T-cell (primary cell): ENCODE results near the gene QRICH2. TPM values are rescaled to one million over a fixed set of nuclear protein-coding genes. Genes with fewer than 3 reads are reported as not detected.
A peak's percentile ranks its signal among the peaks of the same experiment; 100 is the strongest.

Experiments
- ATAC-seq, 4 experiments: fragments of 200-7000 bp in 3 of 4; fragments of 150-1000 bp in 1 of 4; cut with Tn5 transposase; replicated peaks in 1 of 4; 1 replicate in 3 of 4; 2 replicates in 1 of 4; pipeline ENCODE4 v1.10.0; 2021; ENCODE audit warnings: moderate library complexity in 3 of 4, mild to moderate bottlenecking in 2 of 4, moderate number of reproducible peaks in 1 of 4
- CTCF ChIA-PET, 2 donors: fragments of 300-600 bp; sonication (Branson Sonifier 250); formaldehyde crosslinking; loops; one replicate each; lab custom pipeline; 2022; ENCODE audit warnings: antibody characterized with exemption in 2 of 2; lab: Charles Lee
- POLR2A ChIA-PET, 2 donors: fragments of 300-600 bp; sonication (Branson Sonifier 250); formaldehyde crosslinking; loops; one replicate each; lab custom pipeline; 2022; ENCODE audit warnings: antibody characterized with exemption in 2 of 2; lab: Charles Lee
- DNase-seq, 35 experiments: peaks; one replicate each; pipeline versions ENCODE4 v3.0.0 to v3.0.0-alpha.2; 2013 to 2023
- H3K27ac ChIP-seq: one replicate; pipeline ENCODE4 v1.5.1; 2013; ENCODE audit warnings: low read length
- H3K27me3 ChIP-seq, 2 experiments: replicated peaks in 1 of 2; 1 replicate in 1 of 2; 2 replicates in 1 of 2; pipeline versions ENCODE4 v1.6.1 to v1.7.0; 2013; ENCODE audit warnings: low read length in 1 of 2, mixed read lengths in 1 of 2; ENCODE audit not compliant: control insufficient read depth in 2 of 2, insufficient read depth in 2 of 2; ENCODE audit errors: extremely low read depth in 1 of 2
- H3K36me3 ChIP-seq, 2 donors: 1 replicate in 1 of 2; 2 replicates in 1 of 2; pipeline versions ENCODE4 v1.6.1 to v1.7.0; 2013; ENCODE audit warnings: low read length in 1 of 2; ENCODE audit not compliant: control insufficient read depth in 2 of 2, insufficient read depth in 1 of 2; ENCODE audit errors: extremely low read depth in 1 of 2
- H3K4me1 ChIP-seq, 2 experiments: 1 replicate in 1 of 2; 2 replicates in 1 of 2; pipeline versions ENCODE4 v1.6.1 to v1.7.0; 2013; ENCODE audit warnings: low read length in 2 of 2, mixed read lengths in 1 of 2; ENCODE audit not compliant: insufficient read depth in 2 of 2, control insufficient read depth in 1 of 2; ENCODE audit errors: extremely low read depth in 1 of 2
- H3K4me3 ChIP-seq, 2 donors: 1 replicate in 1 of 2; 2 replicates in 1 of 2; pipeline versions ENCODE4 v1.5.1 to v1.7.0; 2013; ENCODE audit warnings: mild to moderate bottlenecking in 2 of 2, low read length in 1 of 2, moderate library complexity in 1 of 2; ENCODE audit not compliant: control insufficient read depth in 1 of 2; ENCODE audit errors: extremely low read depth in 1 of 2
- H3K9me3 ChIP-seq: 2 replicates; pipeline ENCODE4 v1.7.0; 2013
- H3K27ac Mint-ChIP-seq, 2 donors: one replicate each; pipeline ENCODE4 v1.8.0; 2020 to 2021; ENCODE audit warnings: mild to moderate bottlenecking in 2 of 2, mixed read lengths in 2 of 2
- H3K27me3 Mint-ChIP-seq, 2 donors: one replicate each; pipeline ENCODE4 v1.8.0; 2021 to 2022; ENCODE audit warnings: mixed read lengths in 2 of 2
- H3K36me3 Mint-ChIP-seq: one replicate; pipeline ENCODE4 v1.8.0; 2021; ENCODE audit warnings: mixed read lengths
- H3K4me1 Mint-ChIP-seq, 3 donors: one replicate each; pipeline ENCODE4 v1.8.0; 2020 to 2022; ENCODE audit warnings: mixed read lengths in 3 of 3, mild to moderate bottlenecking in 1 of 3
- H3K4me3 Mint-ChIP-seq, 3 donors: one replicate each; pipeline ENCODE4 v1.8.0; 2020 to 2022; ENCODE audit warnings: mild to moderate bottlenecking in 3 of 3, mixed read lengths in 3 of 3, moderate library complexity in 3 of 3
- H3K9me3 Mint-ChIP-seq, 3 donors: one replicate each; pipeline ENCODE4 v1.8.0; 2020 to 2022; ENCODE audit warnings: mixed read lengths in 3 of 3
- WGBS: methylation state at CpG from one replicate; pipeline ENCODE4 v1.1.5; 2013; ENCODE audit warnings: missing lambda C conversion rate; ENCODE audit not compliant: insufficient coverage; 5-methylcytosine and 5-hydroxymethylcytosine counted together
- total RNA-seq, 35 experiments: library from RNA in 6 of 35; stranded (reverse) in 6 of 35; fragments of 120-200 nt in 1 of 35; gene quantifications; one replicate each; pipeline versions ENCODE4 v1.2.1 to v1.2.4 and lab custom pipeline; 2013 to 2026

QRICH2 gene
- total RNA-seq, 5 donors from 2014 or later (not counting 1 experiment from before 2014, with no cell fraction given): 3.0 to 4.3 (median 3.4) TPM

DNA sequence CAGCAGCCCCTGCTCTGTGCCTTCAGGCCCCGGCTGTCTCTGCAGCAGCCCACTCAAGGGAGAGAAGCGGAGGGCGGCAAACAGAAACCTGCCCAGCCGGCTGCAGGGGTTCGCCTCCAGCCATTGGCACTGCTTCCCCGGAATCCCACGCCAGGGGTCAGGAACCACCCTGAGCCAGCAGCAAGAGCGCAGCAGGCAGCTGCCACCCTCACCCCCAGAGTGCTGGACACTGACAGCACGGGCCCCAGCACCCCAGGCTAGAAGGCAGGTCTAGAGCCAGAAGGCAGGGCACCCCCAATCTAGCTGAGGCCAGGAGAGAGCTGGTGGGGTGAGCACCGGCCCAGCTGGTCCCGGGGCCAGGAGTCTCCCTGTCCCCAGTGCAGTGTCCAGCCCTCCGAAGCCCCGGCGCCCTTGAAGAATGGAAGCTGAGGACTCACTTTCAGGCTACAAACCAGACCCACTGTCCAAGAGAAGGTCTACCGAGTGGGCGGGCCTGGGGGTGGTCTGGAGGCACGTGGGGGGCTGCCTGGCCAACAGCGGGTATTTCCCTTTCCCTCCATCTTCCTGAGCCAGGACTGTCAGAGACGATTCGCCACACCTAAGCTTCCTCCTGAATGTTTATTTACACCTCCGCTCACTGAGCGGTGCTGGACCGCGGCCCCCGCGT, 34.5 kb downstream of the QRICH2 start:
- H3K36me3 Mint-ChIP-seq: peaks cover 9% of the 10 kb centered on the region
- no peaks in the 10 kb centered on the region for H3K27me3 Mint-ChIP-seq
- H3K4me3 ChIP-seq: no peak overlapping the region
- ATAC-seq (no peak), DNase-seq (no peak)
- peaks cover 0 to 19% of the 10 kb centered on the region in 2 donors for H3K36me3 ChIP-seq
- H3K9me3 Mint-ChIP-seq: no peaks in the 10 kb centered on the region
- H3K4me1 Mint-ChIP-seq: peaks cover 60 to 73% (median 65%) of the 10 kb centered on the region in 3 donors
- H3K27ac Mint-ChIP-seq: peak overlapping the region; percentile 93 to 94
- H3K4me3 Mint-ChIP-seq: peak overlapping the region in 1 of 3 donors; percentile 74
- peaks cover 36 to 76% of the 10 kb centered on the region in 2 experiments for H3K4me1 ChIP-seq
- CTCF ChIA-PET: no interaction called here
- no peaks in the 10 kb centered on the region for H3K9me3 ChIP-seq
- WGBS: 88% methylated on average over 20 of the region's 26 CpGs
- H3K27me3 ChIP-seq: no peaks in the 10 kb centered on the region
- POLR2A ChIA-PET: interaction anchor here (0.5 to 1.0 kb wide), 2 partner anchors 131 to 950 kb away, joined by 4 to 7 read pairs; no protein-coding TSS in a partner anchor
- peak overlapping the region; percentile 93 for H3K27ac ChIP-seq

DNA sequence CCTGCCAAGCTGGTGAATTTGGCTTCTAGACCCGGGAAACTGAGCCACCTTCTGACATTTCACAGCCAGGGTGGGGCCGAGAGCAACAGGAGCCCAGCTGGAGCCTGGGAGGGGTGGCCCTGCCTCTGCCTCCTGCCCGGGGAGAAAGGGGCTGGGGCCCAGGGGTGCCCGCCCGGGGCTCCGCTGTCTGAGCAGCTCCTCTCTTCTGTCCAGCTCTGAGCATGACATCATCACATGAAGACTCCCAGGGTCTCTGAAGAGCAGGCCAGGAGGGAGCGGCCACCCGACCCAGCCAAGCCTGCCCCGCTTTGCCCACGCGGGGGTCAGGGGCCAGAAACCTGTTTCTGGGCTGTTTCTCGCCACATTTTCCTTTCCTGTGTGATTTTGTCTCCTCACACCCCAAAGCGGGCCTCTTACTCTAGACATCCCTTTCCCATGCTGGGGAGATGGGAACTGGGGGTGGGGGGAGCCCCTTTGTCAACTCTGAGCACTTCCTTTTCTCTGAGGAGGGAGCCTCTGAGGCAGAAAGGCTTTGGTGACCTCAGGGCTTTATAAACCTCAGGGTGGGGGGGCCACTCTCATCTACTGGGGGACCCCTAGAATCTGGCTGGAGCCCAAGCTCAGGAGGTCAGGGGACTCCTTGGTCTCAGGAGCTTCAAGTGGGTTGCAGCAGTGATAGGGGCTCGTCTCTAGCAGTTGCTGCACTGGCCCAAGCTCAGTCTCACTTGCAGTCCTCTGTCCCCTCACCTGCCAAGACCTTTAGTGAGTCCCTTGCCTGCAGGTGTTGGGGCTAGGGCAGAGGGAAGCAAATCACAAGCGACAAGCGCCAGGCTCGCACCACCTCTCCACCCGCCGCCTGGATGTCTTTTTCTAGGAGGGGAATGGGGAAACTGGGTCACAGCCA, 35.3 kb downstream of the QRICH2 start:
- WGBS: 11% methylated on average over 12 of the region's 19 CpGs

DNA sequence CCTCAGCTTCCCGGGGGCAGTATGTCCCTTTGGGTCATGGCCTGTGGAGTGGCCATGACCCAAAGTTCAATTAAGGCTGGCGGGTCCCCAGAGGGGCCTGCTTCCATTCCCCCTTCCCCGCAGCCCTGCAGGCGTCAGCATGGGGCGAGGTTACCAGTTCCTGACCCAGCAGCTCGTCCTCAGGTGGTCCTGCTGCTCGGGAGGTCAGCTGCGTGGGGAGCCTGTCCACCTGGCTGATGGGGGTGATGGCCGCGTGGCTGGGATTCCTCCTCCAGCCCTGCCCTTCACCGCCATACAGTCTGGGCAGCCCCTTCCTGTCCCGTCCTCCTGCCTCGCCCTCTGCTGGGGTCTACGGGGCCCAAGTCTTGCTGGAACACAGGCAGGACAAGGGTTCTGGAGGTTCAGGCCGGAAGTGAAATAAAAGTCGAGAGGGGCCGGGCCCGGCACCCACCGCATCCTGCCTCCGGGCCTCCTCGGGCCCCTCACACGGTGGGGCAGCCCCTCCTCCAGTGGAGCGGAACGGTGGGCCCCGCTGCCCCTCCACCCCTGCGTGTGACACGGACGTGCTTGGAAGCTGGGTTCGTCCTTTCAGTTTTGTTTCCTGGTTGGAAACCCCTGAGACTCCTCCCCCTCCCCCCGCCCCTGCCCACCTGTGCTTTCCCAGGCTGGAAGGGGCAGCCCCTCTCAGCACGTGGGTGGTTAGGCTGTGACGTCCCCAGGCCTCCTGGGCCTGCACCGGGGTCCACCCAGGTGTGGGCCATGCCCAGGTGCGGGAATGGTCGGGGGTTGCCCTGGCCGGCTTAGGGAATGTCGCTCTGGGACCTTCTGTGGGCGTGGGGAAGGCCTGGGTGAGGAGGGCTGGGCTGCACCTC, 36.2 kb downstream of the QRICH2 start:
- Mint-ChIP-seq H3K27ac (peak overlapping the region; percentile 90 to 94), H3K9me3 (no peaks in the 10 kb centered on the region), H3K27me3 (no peaks in the 10 kb centered on the region), H3K4me1 (peaks cover 66 to 84% (median 78%) of the 10 kb centered on the region in 3 donors), H3K4me3 (peak overlapping the region; percentile 71 to 79 (median 74)), H3K36me3 (peaks cover 19% of the 10 kb centered on the region)
- Histone ChIP-seq H3K4me1 (peaks cover 42 to 93% of the 10 kb centered on the region in 2 experiments), H3K9me3 (no peaks in the 10 kb centered on the region), H3K4me3 (peak overlapping the region; percentile 41 to 48), H3K27me3 (no peaks in the 10 kb centered on the region), H3K27ac (peak overlapping the region; percentile 93), H3K36me3 (peaks cover 0 to 26% of the 10 kb centered on the region in 2 donors)
- ATAC-seq (peak; percentile 20 to 48 (median 41)), DNase-seq (peak in 32 of 35 experiments; percentile 29 to 82 (median 50))
- 4% methylated on average over 26 of the region's 38 CpGs for WGBS
- ChIA-PET POLR2A (interaction anchor here (0.5 to 1.0 kb wide), 5 partner anchors 9 to 66 kb away, joined by 3 read pairs; no protein-coding TSS in a partner anchor), CTCF (no interaction called here)

More for the DNA sequence above, 35.3 kb downstream of the QRICH2 start:
- peak overlapping the region; percentile 26 to 48 for H3K4me3 ChIP-seq
- ATAC-seq (peak in 3 of 4 experiments; percentile 6 to 28 (median 21)), DNase-seq (peak in 8 of 35 experiments; percentile 23 to 57 (median 34))
- H3K27me3 ChIP-seq: no peaks in the 10 kb centered on the region
- H3K27ac Mint-ChIP-seq: peak overlapping the region; percentile 93 to 94
- no peaks in the 10 kb centered on the region for H3K27me3 Mint-ChIP-seq
- H3K9me3 Mint-ChIP-seq: no peaks in the 10 kb centered on the region
- H3K4me3 Mint-ChIP-seq: peak overlapping the region; percentile 71 to 79 (median 74)
- H3K4me1 ChIP-seq: peaks cover 38 to 84% of the 10 kb centered on the region in 2 experiments
- no peaks in the 10 kb centered on the region for H3K9me3 ChIP-seq
- H3K4me1 Mint-ChIP-seq: peaks cover 64 to 79% (median 72%) of the 10 kb centered on the region in 3 donors
- peaks cover 0 to 22% of the 10 kb centered on the region in 2 donors for H3K36me3 ChIP-seq
- ChIA-PET CTCF (no interaction called here), POLR2A (interaction anchor here (0.5 to 1.0 kb wide), 4 partner anchors 44 to 950 kb away, joined by 3 to 7 read pairs (median 4); no protein-coding TSS in a partner anchor)
- H3K27ac ChIP-seq: peak overlapping the region; percentile 93
- H3K36me3 Mint-ChIP-seq: peaks cover 14% of the 10 kb centered on the region

DNA sequence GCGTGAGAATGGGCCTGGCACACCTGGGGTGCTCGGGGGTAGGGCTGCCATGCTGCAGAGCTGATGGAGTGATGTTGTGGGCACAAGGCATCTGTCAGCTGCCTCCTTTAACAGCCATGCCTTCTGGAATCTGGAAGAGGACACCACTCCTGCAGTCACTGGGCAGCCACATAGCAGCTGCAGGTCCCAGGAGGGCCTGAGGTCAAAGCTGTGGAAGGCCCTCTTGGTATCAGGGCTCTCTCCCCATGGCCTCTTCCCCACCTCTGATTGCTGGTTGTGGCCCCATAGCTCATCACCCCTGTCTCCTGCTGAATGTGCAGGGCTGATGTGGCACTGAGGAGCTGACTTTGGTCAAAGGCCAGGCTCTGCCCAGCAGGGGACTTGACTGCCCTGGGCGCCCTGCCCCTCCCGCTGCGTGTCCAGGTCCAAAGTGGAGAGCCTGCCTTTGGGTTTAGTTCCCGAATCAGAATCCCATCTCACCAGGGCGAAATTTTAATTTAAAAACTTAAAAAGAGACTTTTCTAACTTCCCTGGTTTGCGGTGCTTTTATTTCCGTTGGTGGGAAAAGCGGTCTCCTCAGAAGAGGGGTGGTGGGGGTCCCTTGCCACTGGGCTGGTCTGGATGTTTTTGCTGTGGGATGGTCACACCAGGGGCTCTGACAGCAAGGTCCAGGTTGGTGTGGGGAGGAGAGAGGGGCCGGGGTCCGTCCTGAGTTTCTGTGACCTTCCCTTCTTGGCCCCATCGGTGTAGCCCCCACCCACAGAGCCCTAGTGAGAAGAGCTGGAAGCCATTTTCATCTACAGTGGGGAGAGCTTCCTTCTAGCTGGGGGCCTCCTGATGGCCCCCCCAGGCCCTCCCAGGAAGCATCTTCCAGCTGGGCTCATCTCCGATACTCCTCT, 37.1 kb downstream of the QRICH2 start:
- Mint-ChIP-seq H3K4me3 (peak overlapping the region; percentile 63 to 79 (median 74)), H3K36me3 (peaks cover 23% of the 10 kb centered on the region), H3K9me3 (no peaks in the 10 kb centered on the region), H3K27ac (peak overlapping the region; percentile 85 to 90), H3K4me1 (peaks cover 68 to 79% (median 75%) of the 10 kb centered on the region in 3 donors), H3K27me3 (no peaks in the 10 kb centered on the region)
- H3K4me1 ChIP-seq: peaks cover 44 to 99% of the 10 kb centered on the region in 2 experiments
- DNase-seq: peak in 4 of 35 experiments; percentile 28 to 42 (median 38)
- ChIA-PET POLR2A (interaction anchor here (0.5 to 1.0 kb wide), 7 partner anchors 8 to 152 kb away, joined by 3 to 4 read pairs (median 3); no protein-coding TSS in a partner anchor), CTCF (interaction anchor here in 1 of 2 donors (0.5 to 1.1 kb wide), 2 partner anchors 55 to 91 kb away, joined by 3 read pairs; no protein-coding TSS in a partner anchor)
- no peaks in the 10 kb centered on the region for H3K9me3 ChIP-seq
- ATAC-seq: peak in 2 of 4 experiments; percentile 4 to 12
- H3K4me3 ChIP-seq: peak overlapping the region; percentile 7 to 48
- WGBS: 29% methylated on average over 4 of the region's 14 CpGs
- peak overlapping the region; percentile 93 for H3K27ac ChIP-seq
- H3K27me3 ChIP-seq: no peaks in the 10 kb centered on the region
- peaks cover 0 to 28% of the 10 kb centered on the region in 2 donors for H3K36me3 ChIP-seq

DNA sequence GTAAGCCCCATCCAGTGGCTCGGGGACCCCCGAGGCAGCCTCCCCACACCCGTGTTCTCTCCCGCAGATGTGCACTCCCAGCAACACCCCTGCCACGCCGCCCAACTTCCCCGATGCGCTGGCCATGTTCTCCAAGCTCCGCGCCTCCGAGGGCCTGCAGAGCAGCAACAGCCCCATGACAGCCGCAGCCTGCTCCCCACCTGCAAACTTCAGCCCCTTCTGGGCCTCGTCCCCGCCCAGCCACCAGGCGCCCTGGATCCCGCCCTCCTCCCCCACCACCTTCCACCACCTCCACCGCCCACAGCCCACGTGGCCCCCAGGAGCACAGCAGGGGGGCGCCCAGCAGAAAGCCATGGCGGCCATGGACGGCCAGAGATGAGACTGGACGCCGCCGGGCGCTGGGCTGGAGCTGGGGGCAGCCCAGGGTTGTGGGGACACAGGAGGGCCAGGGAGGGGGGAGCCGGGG, 37.9 kb downstream of the QRICH2 start:
- Mint-ChIP-seq H3K9me3 (no peaks in the 10 kb centered on the region), H3K36me3 (peaks cover 23% of the 10 kb centered on the region), H3K27ac (peak overlapping the region; percentile 95 to 96), H3K4me3 (peak overlapping the region; percentile 31 to 91 (median 85)), H3K4me1 (peaks cover 68 to 72% (median 70%) of the 10 kb centered on the region in 3 donors), H3K27me3 (no peaks in the 10 kb centered on the region)
- no peaks in the 10 kb centered on the region for H3K9me3 ChIP-seq
- WGBS: 52% methylated on average over 11 of the region's 26 CpGs
- ChIA-PET CTCF (interaction anchor here in 1 of 2 donors (0.5 to 1.1 kb wide), 2 partner anchors 55 to 90 kb away, joined by 3 read pairs; no protein-coding TSS in a partner anchor), POLR2A (interaction anchor here (0.6 kb wide), 2 partner anchors 116 to 152 kb away, joined by 3 to 4 read pairs; no protein-coding TSS in a partner anchor)
- peaks cover 0 to 28% of the 10 kb centered on the region in 2 donors for H3K36me3 ChIP-seq
- ATAC-seq (no peak), DNase-seq (peak in 4 of 35 experiments; percentile 20 to 39 (median 38))
- H3K4me3 ChIP-seq: no peak overlapping the region
- no peaks in the 10 kb centered on the region for H3K27me3 ChIP-seq
- H3K27ac ChIP-seq: peak overlapping the region; percentile 93
- peaks cover 44 to 90% of the 10 kb centered on the region in 2 experiments for H3K4me1 ChIP-seq
